HepG2 (cell line): ENCODE measurements around the gene VEZF1. TPM values are rescaled to one million over a fixed set of nuclear protein-coding genes. Genes with fewer than 3 reads are reported as not detected.

Experiments used
- ATAC-seq: fragments of 200-7000 bp; cut with Tn5 transposase; 3 replicates; pipeline ENCODE4 v1.9.1; 2020; ENCODE audit warnings: mild to moderate bottlenecking, moderate library complexity
- BruUV-seq: library from RNA; stranded (reverse); fragments of 400-500 nt; replicated peaks from 2 replicates; lab custom pipeline; 2021; lab: Mats Ljungman, UMichigan
- CTCF ChIA-PET: fragments of 300-600 bp; formaldehyde crosslinking; extraction: SDS; loops from one replicate; lab custom pipeline; 2021; ENCODE audit warnings: low total read pairs, inconsistent platforms, low intra/inter-chr PET ratio; lab: Yijun Ruan, JAX
- POLR2A ChIA-PET: fragments of 350-600 bp; sonication (Branson Sonifier 250); formaldehyde crosslinking; loops from one replicate; lab custom pipeline; 2020; ENCODE audit warnings: antibody characterized with exemption, inconsistent platforms; lab: Yijun Ruan, JAX
- DNase-seq: peaks from one replicate; pipeline ENCODE4 v3.0.0-alpha.2; 2015; ENCODE audit warnings: low spot score
- FAIRE-seq: peaks from 3 replicates; lab custom pipeline; 2011; peaks lifted over from hg19 to GRCh38; lab: Jason Lieb, UNC
- H2AFZ ChIP-seq: one replicate; pipeline ENCODE4 v1.6.1; 2011; ENCODE audit warnings: low read length, inconsistent platforms
- H3K27ac ChIP-seq: fragments of 300-600 bp; 3 replicates; pipeline ENCODE4 v1.8.0; 2011; ENCODE audit warnings: mixed run types, mild to moderate bottlenecking, mixed read lengths, low read length, inconsistent platforms; ENCODE audit not compliant: insufficient read depth; ENCODE audit errors: extremely low read length
- H3K27me3 ChIP-seq, 2 experiments: fragments of 200-600 bp in 1 of 2; 2 replicates in 1 of 2; 3 replicates in 1 of 2; pipeline versions ENCODE4 v1.6.0 to v1.8.0; 2011; ENCODE audit warnings: low read length in 2 of 2, mild to moderate bottlenecking in 2 of 2, moderate library complexity in 2 of 2, inconsistent platforms in 1 of 2; ENCODE audit not compliant: insufficient read depth in 2 of 2, control insufficient read depth in 1 of 2
- H3K36me3 ChIP-seq, 2 experiments: fragments of 200-600 bp in 1 of 2; replicated peaks in 1 of 2; 2 replicates in 1 of 2; 3 replicates in 1 of 2; pipeline versions ENCODE4 v1.5.1 to v1.8.0; 2011; ENCODE audit warnings: low read length in 2 of 2, inconsistent platforms in 1 of 2; ENCODE audit not compliant: insufficient read depth in 2 of 2, control insufficient read depth in 1 of 2
- H3K4me1 ChIP-seq: 2 replicates; pipeline ENCODE4 v1.5.1; 2012; ENCODE audit warnings: low read length, inconsistent platforms; ENCODE audit not compliant: insufficient read depth
- H3K4me2 ChIP-seq: 2 replicates; pipeline ENCODE4 v1.6.0; 2011; ENCODE audit warnings: low read depth, low read length, inconsistent platforms
- H3K4me3 ChIP-seq, 3 experiments: fragments of 200-600 bp in 1 of 3; sonication (generic), shearing (Covaris generic) in 1 of 3; replicated peaks in 1 of 3; 2 replicates each; pipeline ENCODE4 v1.5.1; 2011 to 2016; ENCODE audit warnings: low read length in 3 of 3, inconsistent platforms in 2 of 3, low read depth in 2 of 3, mild to moderate bottlenecking in 2 of 3, control low read depth in 1 of 3, mixed read lengths in 1 of 3; ENCODE audit not compliant: insufficient read depth in 1 of 3
- H3K79me2 ChIP-seq: one replicate; pipeline ENCODE4 v1.6.1; 2011; ENCODE audit warnings: low read length, inconsistent platforms; ENCODE audit not compliant: insufficient read depth
- H3K9ac ChIP-seq: 2 replicates; pipeline ENCODE4 v1.6.0; 2011; ENCODE audit warnings: mild to moderate bottlenecking, low read depth, low read length, inconsistent platforms; ENCODE audit not compliant: insufficient read depth
- H3K9me3 ChIP-seq: 2 replicates; pipeline ENCODE4 v1.5.1; 2012; ENCODE audit warnings: mild to moderate bottlenecking, low read length
- H4K20me1 ChIP-seq: 2 replicates; pipeline ENCODE4 v1.6.0; 2011; ENCODE audit warnings: inconsistent platforms, mild to moderate bottlenecking, low read length, moderate library complexity; ENCODE audit not compliant: insufficient read depth
- DMAP1 ChIP-seq: IDR thresholded peaks from 2 replicates; pipeline ENCODE4 v1.6.1; 2016
- KDM4B ChIP-seq: sonication (generic); formaldehyde crosslinking; IDR thresholded peaks from 2 replicates; pipeline ENCODE4 v1.4.0; 2020; ENCODE audit warnings: missing genetic modification reagents
- RFXAP ChIP-seq: sonication (generic); formaldehyde crosslinking; IDR thresholded peaks from 2 replicates; pipeline ENCODE4 v1.4.0; 2020; ENCODE audit warnings: missing genetic modification reagents, borderline replicate concordance
- ZBTB46 ChIP-seq: sonication (generic); formaldehyde crosslinking; IDR thresholded peaks from 2 replicates; pipeline ENCODE4 v1.4.0; 2020; ENCODE audit warnings: mild to moderate bottlenecking, missing genetic modification reagents, borderline replicate concordance
- ZKSCAN5 ChIP-seq: sonication (generic); formaldehyde crosslinking; IDR thresholded peaks from 2 replicates; pipeline ENCODE4 v1.5.1; 2020; ENCODE audit warnings: mild to moderate bottlenecking, missing genetic modification reagents
- ZNF101 ChIP-seq: sonication (generic); formaldehyde crosslinking; IDR thresholded peaks from 2 replicates; pipeline ENCODE4 v1.4.0; 2020; ENCODE audit warnings: mild to moderate bottlenecking, low read depth, missing genetic modification reagents, borderline replicate concordance
- ZNF326 ChIP-seq: sonication (generic); formaldehyde crosslinking; IDR thresholded peaks from 2 replicates; pipeline ENCODE4 v1.4.0; 2020; ENCODE audit warnings: missing genetic modification reagents, borderline replicate concordance
- ZNF563 ChIP-seq: sonication (generic); formaldehyde crosslinking; IDR thresholded peaks from 2 replicates; pipeline ENCODE4 v1.8.0; 2022; ENCODE audit warnings: mild to moderate bottlenecking, moderate library complexity, missing genetic modification reagents
- ZNF576 ChIP-seq: sonication (generic); formaldehyde crosslinking; IDR thresholded peaks from 2 replicates; pipeline ENCODE4 v1.4.0; 2020; ENCODE audit warnings: mild to moderate bottlenecking, missing genetic modification reagents
- ZNF607 ChIP-seq: sonication (generic); formaldehyde crosslinking; IDR thresholded peaks from 2 replicates; pipeline ENCODE4 v1.5.1; 2020; ENCODE audit warnings: missing genetic modification reagents, mild to moderate bottlenecking, borderline replicate concordance
- WGBS: methylation state at CpG from one replicate; pipeline ENCODE4 v1.1.6; 2017; ENCODE audit warnings: low lambda C conversion rate; 5-methylcytosine and 5-hydroxymethylcytosine counted together
- in situ Hi-C: cut with HindIII; loops from 2 replicates; pipeline ENCODE4 v1.10.0; 2017; ENCODE audit warnings: low pct_unique_long_range_greater_than_20kb; ENCODE audit not compliant: extremely low pct_ligation_motif_present
- intact Hi-C: fragments of 100-400 bp; cut with micrococcal nuclease; formaldehyde crosslinking; loops from one replicate; pipeline ENCODE4 v1.10.0; 2022; ENCODE audit not compliant: unreplicated experiment
- polyA plus RNA-seq, 8 experiments: library from polyadenylated mRNA; depleted of rRNA in 3 of 8; stranded (reverse) in 7 of 8; unstranded in 1 of 8; fragments of >200 nt; fragmentation: Illumina TruSeq in 4 of 8; extraction: Trizol in 4 of 8; gene quantifications; 2 replicates each; pipeline versions ENCODE4 v1.2.1 to v1.2.3, GENCODE V29; 2011 to 2016; ENCODE audit warnings: low read depth in 4 of 8, missing spikeins in 1 of 8, mixed read lengths in 1 of 8; ENCODE audit not compliant: insufficient read depth in 1 of 8
- total RNA-seq, 5 experiments: library from RNA; depleted of rRNA; stranded (reverse); fragments of >200 nt; fragmentation: Illumina TruSeq; extraction: Trizol; gene quantifications; 2 replicates each; pipeline ENCODE4 v1.2.3, GENCODE V29; 2016; ENCODE audit warnings: low read depth in 1 of 5

Gene VEZF1
- total and polyA plus RNA-seq, 2 of the 13 experiments (the other 11 are each of a cell fraction or from before 2014, with no cell fraction given): 45.9 to 49.7 TPM

- H2AFZ ChIP-seq: no peak overlapping the region
- FAIRE-seq: no peak
- TF ChIP-seq ZKSCAN5 (CRISPR knock-in tag) (no peak), ZNF563 (CRISPR knock-in tag) (no peak), KDM4B (CRISPR knock-in tag) (no peak), ZBTB46 (no peak), DMAP1 (CRISPR knock-in tag) (no peak), ZNF607 (CRISPR knock-in tag) (no peak), ZNF576 (no peak), RFXAP (CRISPR knock-in tag) (no peak), ZNF326 (CRISPR knock-in tag) (no peak), ZNF101 (no peak)
- H3K4me3 ChIP-seq: no peak overlapping the region
- in situ Hi-C loops: no loop called here
- H3K36me3 ChIP-seq: peaks cover 0 to 2% of the 10 kb centered on the region in 2 experiments; a peak in 2 of 5 replicates
- no peaks in the 10 kb centered on the region for H3K9me3 ChIP-seq
- peaks cover 24% of the 10 kb centered on the region for H3K4me1 ChIP-seq
- peak; percentile 24; the same call in 2 of the 3 replicates for ATAC-seq
- intact Hi-C loops: no loop called here
- ChIA-PET POLR2A (no interaction called here), CTCF (no interaction called here)
- BruUV-seq: no TSS peak
- no peak for DNase-seq
- no peak overlapping the region for H3K4me2 ChIP-seq
- 0% methylated on average over 1 of the region's 1 CpG for WGBS
- peaks cover 3 to 23% of the 10 kb centered on the region in 2 experiments; a peak in 4 of 5 replicates for H3K27me3 ChIP-seq
- H4K20me1 ChIP-seq: no peaks in the 10 kb centered on the region
- no peak overlapping the region for H3K27ac ChIP-seq
- H3K9ac ChIP-seq: no peak overlapping the region
- no peaks in the 10 kb centered on the region for H3K79me2 ChIP-seq
Measured at GRCh38 chr17:57968456-57968855, 19.6 kb downstream of the VEZF1 start.
